Stimulated activated CD8-positive, alpha-beta memory T cell treated with anti-CD3 and anti-CD28 coated beads, Interleukin-4, amount 100 ng/mL, for 4 hours (primary cell): Measurements from ENCODE around the gene TCAF1.
"Not testable (repeated sequence)": the region's sequence is repeated elsewhere in the genome, so short reads cannot be mapped to it uniquely, and the experiment has no call there.

Experiments used
- DNase-seq, 2 donors: peaks; one replicate each; pipeline ENCODE4 v3.0.0-alpha.2; 2020; ENCODE audit warnings: low read depth in 2 of 2, low spot score in 1 of 2

Gene TCAF1

DNA sequence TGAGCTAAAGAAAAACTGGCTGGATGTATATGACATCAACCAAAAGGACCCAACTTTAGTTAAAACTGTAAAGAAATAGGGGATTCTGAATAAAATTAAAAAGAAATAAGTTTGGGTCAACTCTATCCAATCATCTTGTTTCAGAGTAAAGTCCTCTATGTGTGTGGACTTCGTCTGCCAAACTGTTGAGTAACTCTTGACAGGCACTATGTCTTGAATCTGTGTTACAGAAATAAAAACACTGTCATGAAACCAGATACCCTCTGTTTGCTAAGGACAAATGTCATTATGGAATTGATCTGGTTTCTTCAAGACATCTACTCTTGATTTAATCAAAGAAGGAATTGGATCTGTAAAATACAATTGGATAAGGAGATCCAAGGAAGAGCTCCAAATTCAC, 46.5 kb downstream of the TCAF1 start:
- not testable (repeated sequence) for DNase-seq

DNA sequence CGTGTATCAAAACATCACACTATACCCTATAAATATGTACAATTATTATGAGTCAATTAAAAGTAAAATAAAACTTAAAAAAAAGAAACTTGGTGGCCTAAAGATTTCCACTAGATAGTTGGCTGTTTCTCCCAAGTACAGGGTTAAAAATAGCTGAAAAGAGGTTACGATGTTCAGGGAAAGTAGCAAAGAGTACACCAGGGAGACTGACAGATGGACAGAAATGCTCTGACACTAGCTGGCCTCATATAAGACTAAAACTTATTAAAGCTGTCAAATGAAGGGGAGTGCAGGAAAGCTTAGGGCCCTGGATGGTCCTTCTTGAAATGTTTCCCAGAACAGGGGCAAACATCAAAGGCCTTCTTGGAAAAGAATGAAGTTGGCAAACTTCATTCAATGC, 51.3 kb downstream of the TCAF1 start:
- DNase-seq: no peak

DNA sequence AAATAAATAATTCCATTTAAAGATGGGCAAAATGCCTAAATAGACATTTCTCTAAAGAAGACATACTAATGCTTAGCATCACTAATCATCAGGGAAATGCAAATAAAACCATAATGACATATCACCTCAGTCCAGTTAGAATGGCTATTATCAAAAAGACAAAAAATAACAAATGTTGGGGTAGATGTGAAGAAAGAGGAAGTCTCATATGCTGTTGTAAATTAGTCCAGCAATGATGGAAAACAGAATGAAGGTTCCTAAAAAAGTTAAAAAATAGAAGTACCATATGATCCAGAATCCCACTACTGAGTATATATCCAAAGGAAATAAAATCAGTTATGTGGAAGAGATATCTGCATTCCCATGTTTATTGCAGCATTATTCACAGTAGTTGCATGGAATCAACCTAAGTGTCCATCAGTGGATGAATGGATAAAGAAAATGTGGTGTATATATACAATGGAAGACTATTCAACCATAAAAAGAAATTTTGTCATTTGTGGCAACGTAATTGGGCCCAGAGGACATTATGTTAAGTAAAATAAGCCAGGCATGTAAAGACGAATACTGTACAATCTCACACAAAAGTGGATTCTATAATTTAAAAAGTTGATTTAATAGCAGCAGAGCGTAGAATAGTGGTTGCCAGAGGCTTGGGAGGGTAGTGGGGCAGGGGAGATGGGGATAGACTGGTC, 52.0 kb downstream of the TCAF1 start:
- no peak for DNase-seq

DNA sequence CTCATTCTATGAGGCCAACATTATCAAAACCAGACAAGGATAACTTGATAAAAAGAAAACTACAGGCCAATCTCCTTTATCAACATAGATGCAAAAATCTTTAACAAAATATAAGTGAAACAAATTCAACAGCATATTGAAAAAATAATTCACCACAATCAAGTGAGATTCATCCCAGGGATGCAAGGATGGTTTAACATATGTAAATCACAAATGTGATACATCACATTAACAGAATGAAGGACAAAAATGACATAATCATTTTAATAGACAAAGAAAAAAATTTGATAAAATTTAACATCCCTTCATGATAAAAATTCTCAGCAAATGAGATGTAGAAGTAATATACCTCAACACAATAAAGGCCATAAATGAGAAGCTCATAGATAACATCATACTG, 53.8 kb downstream of the TCAF1 start:
- DNase-seq: no peak

DNA sequence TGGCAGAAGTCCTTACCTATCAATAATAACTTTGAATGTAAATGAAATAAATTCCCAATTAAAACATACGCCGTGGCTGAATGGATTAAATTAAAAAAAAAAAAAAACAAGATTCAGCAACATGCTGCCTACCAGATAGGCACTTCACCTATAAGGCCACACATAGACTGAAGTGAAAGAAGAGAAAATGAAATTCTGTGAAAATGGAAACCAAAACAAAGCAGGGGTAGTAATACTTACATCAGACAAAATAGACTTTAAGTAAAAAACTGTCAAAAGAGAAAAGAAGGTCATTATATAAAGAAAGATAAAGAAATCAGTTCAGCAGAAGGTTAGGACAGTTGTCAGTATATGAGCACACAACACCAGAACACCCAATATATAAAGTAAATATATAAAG, 55.3 kb downstream of the TCAF1 start:
- DNase-seq: no peak

DNA sequence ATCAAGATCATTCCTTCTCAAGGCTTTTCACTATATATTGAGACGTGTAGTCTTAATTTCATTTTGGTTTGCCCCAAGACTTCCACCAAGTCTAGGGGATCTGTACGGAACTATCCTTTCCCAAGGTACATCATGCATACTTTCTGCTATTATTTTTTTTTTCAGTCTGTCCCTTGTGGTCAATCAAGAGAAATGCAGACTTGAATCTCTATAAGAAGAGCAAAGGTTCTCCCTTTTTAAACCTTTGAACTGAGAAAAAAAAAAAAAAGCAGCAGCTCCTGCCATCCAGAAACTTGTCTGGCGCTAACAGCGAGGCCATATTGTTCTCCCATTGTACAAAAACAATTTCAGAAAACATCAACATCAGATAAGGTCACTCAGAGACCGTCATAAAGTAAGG, 60.3 kb downstream of the TCAF1 start:
- DNase-seq: not testable (repeated sequence)

DNA sequence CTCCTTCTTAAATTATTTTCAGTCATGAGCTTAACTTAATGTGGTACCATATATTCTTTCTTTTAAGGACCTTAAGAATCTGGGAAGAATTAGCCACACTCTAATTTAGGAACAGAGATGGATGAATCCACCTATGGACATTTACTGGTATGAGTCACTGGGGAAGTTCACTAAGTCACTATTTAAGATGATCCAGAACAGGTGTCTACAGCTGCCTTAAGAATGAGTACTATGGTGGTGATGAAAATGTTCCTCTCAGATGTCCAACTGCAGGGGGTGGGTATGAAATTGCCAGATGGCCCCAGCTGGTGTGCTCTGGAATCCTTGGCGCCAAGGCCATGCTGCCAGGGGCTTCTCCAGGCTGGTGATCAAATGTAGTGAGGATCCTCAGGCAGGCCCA, 61.9 kb downstream of the TCAF1 start:
- not testable (repeated sequence) for DNase-seq

DNA sequence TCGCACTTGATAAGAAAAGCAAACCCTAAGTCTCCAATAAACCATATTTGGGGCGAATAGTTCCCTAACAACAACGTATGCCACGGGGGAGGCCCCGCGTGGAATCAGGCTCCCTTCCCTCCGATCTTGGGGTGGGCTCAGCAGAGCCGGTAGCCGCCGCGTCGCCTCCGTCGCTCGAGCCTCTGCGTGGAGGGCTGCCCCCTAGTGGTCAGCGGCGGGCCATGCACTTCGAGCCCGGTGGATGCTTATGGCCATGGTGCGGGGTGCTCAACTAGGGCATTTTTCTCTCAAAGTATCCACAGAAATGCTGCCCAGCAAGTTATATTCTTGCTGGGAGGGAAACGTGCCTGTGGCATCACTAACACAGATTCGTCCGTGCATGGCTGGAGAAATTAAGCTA, 64.8 kb downstream of the TCAF1 start:
- peak; percentile 90 to 92 for DNase-seq

DNA sequence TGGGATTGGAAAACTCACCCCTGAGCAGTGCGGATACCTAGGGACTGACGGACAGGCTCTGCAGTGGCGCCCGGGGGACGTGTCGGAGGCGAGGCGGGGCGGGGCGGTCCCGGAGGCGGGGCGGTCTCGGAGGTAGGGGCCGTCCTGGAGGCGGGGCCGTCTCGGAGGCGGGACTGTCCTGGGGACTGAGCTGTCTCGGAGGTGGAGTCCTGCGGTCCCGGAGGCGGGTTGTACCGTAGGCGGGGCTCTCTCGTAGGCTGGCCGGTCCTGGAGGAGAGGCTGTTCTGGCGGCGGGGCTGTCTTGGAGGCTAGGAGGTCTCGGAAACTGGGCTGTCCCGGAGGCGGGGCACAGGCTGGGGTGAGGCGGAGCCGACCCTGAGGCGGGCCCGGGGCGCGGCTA, 65.4 kb downstream of the TCAF1 start:
- DNase-seq: peak; percentile 83 to 89

DNA sequence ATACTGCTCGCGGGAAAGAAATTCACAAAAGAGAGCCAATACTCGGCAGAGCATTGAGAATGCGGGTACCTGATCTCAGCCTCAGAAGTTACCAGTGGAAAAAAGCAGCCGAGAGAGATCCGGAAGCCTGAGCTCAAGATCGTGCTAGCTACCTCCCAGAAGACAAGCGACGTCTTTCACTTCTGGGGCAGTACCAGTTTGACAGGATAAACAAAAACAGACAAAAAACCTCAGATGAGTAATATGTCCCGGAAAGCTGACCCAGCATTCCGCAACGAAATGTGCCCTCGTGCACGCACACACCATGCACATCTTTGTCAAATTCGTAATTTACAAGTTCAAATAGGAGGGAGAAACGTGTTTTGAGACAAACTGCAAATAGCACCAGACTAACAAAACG, 65.9 kb downstream of the TCAF1 start:
- not testable (repeated sequence) for DNase-seq

DNA sequence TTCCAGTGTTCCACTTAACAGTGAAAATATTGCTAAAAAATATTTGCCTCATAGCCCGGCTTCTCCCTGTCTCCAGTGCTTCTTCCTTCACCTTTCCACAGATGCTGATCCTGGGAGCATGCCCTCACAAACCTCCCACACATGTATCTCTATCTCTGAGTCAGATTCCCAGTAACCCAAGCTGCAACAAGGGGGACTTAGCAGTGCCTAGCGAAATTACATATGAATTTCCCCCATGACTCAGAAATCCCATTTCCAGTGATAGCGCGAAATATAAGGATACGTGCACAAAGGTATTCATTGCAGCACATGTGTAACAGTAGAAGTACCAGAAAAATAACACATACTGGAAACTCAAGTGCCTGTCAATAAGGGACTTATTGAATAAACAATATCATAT, 75.4 kb downstream of the TCAF1 start:
- not testable (repeated sequence) for DNase-seq

DNA sequence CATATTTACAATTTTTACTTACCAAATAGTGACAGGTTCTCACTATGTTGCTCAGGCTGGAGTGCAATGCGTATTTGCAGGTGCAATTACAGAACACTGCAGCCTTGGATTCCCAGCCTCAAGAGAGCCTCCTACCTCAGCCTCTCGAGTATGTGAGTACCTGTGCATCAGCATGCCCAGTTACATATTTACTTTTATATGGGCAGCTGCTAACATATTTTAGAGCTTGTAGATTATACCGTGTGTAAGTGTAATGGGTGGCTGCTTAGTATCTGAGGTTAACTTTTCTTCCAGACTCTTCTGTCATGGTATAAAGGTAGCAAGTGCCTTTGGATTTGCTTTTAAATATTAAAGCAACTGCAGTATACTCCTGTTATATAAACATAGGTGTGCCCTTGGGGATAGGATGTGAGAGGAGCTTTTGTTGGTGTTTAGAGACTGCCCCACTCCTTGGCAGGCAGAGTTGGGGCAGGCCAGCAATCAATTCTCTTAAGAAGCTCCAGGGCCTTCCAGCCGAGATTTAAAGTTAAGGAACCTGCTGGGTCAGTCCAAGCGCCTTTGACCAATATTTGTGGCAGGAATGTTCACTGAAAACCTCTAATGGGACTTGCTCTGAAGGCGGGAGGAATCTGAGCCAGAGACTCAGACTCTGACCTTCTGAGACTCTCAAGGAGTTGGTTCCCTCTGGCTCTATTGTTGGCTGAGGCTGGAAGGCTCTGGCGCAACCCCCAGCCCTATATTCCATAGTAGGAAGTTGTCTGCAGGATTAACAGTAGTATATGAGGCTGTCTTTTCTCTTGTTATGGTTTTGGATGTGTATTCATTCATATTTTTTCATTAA, 77.5 kb downstream of the TCAF1 start:
- not testable (repeated sequence) for DNase-seq

DNA sequence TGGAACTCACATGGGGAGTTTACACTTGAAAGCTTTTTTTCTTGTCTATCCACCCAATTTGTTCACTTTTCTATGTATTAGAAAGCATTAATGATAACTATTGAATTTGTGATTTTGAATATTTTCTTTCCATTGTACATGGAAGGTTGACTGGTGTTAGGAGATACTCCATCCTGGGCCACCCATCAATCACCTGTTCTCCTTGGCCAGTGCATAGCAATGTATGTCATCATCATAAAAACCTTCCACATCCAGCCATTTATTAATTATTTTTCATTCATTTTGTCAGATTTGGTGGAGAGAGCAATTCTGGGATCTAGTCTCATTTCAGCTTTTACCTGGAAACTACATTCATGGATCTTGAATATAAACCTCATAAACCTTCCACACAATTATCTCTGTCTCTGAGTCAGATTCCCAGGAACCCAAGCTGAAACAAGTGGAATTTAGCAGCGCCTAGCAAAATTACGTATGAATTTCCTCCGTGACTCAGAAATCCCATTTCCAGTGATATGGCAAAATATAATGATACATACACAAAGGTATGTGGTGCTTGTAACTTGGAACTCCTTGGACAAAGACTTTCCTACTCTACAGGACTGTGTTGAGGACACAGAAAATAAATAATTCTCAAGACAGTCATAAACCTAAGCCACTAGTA, 78.2 kb downstream of the TCAF1 start:
- DNase-seq: not testable (repeated sequence)

DNA sequence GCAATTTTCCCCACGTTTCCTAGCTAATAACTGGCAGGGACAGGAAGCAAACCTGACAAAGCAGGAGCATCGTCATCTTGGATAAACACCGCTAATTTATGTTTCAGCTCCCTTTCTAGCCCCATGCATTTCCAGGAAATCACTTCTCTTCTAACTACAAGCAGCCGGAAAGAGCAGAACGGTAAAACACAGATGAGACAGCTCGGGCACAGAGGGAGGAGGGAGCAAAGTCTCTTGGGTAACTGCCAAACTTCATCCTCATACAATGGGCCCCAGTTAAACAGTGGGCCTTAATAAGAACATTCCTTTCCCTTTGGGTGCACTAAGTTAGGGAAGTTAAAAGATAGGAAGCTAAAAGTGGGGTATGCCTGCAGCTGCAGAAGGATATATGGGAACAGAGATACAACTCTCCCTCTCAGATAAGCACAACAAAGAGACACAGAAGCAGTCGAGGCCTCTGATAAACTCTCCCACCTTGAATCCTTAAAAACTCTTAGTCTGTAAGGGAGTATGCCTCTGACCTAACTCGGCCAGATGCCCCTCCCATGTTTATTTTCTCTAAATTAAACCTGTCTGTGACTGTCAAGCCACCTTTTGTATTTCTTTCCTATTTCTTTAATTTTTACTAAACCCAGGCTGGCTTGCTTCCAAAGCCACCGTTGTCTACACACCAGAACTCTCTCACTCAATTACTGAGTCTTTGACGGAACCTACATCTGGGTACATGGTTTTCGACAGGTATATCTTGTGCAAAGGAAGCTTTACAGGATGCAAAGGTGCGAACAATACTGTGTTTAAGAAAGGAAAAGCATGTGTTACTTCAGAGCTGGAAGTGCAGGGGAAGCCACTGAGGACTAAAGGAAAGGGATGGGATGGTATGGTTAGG, 80.3 kb downstream of the TCAF1 start:
- not testable (repeated sequence) for DNase-seq

DNA sequence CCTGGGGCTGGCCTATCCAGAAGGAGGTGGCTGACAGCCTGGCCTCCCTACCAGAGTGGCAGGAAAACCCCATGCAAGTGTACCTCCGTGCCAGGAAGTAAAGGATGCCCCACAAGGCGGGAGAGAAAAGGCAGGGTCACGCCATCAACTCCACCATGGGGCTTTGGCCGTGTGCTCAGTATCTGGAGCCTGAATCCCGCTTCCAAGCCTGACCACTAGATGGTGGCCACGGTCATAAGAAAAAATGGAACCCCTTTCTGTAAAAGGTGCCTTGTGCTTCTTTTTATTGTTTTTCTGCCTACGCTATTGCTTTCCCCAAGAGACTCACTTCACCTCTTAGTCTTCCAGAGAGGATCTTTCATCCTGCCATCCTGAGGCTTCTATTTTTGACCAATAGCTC, 84.1 kb downstream of the TCAF1 start:
- not testable (repeated sequence) for DNase-seq

DNA sequence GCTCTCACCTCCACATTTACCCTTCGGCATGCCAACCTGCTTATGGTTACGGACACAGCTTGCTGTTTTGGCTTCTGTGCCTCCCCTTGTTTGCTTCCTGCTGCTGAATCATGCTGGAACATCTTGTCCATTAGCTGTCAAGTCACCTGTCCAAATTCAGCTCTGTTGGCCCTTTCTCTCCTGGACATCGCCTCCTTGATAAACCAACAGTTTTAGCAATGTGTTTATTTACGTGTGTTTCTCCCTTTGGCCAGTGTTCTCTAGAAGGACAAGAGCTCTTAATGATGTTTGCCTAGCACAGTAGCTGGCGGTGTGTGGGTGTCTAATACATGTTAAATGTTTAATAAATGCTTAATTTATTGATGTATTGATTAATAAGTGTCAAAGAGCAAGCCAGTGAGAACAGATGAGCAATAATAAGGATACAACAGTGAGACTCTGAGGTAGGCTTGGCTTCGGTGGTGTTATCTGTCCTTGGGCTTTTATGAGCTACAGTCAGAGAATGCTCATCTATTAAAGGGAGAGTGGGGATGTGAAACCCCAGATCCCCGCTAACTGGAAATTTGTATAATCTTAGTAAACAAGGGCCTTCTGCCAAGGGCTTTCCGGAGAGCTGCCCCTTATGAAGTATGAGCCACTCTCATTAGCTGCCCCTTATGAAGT, 85.4 kb downstream of the TCAF1 start:
- not testable (repeated sequence) for DNase-seq

DNA sequence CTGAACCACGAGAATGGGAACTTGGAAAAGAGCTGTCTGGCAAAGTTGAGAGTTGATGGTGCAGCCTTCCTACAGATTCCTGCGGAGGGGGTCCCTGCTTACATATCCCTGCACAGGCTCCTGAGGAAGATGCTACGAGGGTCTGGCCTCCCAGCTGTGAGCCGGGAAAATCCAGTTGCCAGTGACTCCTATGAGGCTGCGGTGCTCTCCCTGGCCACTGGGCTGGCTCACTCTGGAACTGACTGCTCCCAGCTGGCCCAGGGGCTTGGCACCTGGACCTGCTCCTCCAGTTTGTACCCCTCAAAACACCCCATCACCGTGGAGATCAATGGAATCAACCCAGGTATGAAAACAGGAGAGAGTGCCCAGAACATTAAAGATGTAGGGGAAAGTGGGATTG, 91.3 kb downstream of the TCAF1 start:
- DNase-seq: not testable (repeated sequence)

DNA sequence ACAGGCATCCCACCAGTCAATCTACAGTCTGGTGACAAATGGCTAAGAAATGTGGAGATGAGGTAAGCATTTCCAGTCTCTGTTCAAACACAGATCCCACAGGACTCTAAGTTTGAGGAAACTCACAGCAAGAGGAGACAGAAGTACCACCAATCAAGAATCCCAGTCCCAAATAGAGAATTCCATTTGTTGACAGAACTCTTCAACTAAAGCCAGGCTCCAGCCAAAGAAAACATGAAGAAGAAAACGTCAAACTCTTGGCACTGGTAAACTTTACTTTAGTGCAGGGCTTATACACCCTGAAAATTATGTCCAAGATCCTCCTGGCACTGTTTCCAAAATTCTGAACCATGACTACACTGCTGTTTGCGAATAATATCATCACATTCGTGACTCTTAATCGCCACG, 95.3 kb downstream of the TCAF1 start:
- not testable (repeated sequence) for DNase-seq
